ENCODE data around the gene STARD8.
"Not testable (repeated sequence)": the region's sequence is repeated elsewhere in the genome, so short reads cannot be mapped to it uniquely, and the experiment has no call there.

The STARD8 gene

DNA sequence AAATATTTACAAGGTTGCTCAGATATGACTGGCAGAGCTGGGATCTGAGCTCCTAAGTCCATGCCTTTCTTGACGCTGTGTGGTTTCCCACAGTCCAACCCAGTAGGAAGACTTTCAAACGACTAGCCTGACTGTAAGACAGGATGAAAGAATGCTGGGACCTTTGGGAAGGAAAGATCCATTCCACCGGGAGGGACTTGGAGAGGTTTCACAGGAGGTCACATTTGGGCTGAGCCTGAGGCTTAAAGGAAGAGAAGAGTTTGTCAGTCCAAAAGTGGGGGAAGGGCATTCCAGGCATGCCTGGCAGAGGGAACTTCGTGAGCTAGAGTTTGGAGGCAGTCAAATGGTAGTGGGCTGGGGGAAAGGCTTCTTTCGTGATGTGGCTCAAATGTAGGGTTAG is 1.5 kb downstream of the STARD8 start:
- no peak overlapping the region for H3K27ac ChIP-seq
- TF ChIP-seq, protein P1, sequence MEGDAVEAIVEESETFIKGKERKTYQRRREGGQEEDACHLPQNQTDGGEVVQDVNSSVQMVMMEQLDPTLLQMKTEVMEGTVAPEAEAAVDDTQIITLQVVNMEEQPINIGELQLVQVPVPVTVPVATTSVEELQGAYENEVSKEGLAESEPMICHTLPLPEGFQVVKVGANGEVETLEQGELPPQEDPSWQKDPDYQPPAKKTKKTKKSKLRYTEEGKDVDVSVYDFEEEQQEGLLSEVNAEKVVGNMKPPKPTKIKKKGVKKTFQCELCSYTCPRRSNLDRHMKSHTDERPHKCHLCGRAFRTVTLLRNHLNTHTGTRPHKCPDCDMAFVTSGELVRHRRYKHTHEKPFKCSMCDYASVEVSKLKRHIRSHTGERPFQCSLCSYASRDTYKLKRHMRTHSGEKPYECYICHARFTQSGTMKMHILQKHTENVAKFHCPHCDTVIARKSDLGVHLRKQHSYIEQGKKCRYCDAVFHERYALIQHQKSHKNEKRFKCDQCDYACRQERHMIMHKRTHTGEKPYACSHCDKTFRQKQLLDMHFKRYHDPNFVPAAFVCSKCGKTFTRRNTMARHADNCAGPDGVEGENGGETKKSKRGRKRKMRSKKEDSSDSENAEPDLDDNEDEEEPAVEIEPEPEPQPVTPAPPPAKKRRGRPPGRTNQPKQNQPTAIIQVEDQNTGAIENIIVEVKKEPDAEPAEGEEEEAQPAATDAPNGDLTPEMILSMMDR (IDR thresholded peaks at IDR 0.05): no peak
- TF ChIP-seq ZFX (IDR thresholded peaks at IDR 0.05; ENCODE audit: borderline replicate concordance): no peak

DNA sequence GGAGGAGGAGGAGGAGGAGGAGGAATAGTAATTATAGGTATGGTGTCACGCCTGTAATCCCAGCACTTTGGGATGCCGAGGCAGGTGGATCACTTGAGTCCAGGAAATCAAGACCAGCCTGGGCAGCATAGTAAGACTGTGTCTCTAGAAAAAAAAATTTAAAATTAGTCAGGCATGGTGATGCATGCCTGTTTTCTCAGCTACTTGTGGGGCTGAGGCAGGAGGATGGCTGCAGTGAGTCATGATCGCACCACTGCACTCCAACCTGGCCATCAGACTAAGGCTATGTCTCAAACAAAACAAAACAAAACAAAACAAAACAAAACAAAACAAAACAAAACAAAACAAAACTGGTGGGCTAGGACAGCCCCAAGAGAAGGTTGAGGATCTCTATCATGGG is 3.0 kb downstream of the STARD8 start:
- TF ChIP-seq ZFX (IDR thresholded peaks at IDR 0.05; ENCODE audit: borderline replicate concordance): no peak
- TF ChIP-seq, protein P1 (IDR thresholded peaks at IDR 0.05): no peak
- no peak overlapping the region for H3K27ac ChIP-seq

DNA sequence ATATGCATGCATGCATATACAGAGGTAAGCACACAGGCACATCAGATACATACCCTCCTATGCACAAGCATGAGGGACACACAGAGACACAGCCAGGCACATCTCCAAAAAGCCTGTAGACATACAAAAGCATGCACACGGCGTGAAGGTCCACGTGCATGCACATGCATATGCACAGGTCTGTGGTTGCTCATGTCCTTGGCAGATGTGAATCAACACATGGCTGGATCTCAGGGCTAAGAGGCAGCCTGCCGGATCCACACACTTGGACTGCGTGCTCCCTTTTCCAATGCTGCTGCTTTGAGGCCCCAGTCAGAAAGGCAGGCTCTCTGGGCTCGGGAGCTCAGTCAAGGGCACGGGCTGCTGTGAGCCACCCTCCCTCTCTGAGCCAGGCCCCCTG is 3.6 kb downstream of the STARD8 start:
- no peak overlapping the region for H3K27ac ChIP-seq
- no peak for TF ChIP-seq ZFX (IDR thresholded peaks at IDR 0.05; ENCODE audit: borderline replicate concordance)
- TF ChIP-seq, protein P1 (IDR thresholded peaks at IDR 0.05): no peak

DNA sequence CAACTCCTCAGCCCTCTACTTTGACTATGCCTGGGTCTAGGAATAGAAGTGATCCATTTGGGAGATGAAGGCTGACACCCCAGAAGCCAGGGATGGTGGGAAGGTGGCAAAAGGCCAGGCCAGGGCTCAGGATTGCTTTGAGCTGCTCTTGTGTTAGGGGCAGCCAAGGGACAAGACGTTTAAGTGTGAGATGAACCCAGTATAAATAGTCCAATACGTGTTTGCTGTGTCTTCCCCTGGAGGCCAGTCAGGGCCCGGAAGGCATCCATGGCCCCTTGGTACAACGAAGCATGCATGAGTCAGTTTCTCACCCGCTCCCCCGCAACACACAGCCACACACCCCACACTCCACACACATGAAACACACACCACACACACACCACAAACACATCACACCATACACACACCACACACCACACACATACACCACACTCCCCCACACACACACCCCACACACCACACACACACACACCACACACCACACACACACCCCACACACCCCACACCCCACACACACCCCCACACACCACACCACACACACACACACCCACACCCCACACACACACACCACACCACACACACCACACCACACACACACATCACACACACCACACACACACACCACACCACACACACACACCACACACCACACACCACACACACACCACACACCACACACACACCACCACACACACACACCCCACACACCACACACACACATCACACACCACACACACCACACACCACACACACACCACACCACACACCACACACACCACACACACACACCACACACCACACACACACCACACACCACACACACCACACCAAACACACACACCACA is 5.1 kb downstream of the STARD8 start:
- TF ChIP-seq ZFX (IDR thresholded peaks at IDR 0.05; ENCODE audit: borderline replicate concordance): no peak
- TF ChIP-seq, protein P1 (IDR thresholded peaks at IDR 0.05): no peak
- no peak overlapping the region for H3K27ac ChIP-seq

GRCh38 chrX:68654693-68655092 is 7.2 kb downstream of the STARD8 start:
- no peak overlapping the region for H3K27ac ChIP-seq
- no peak for TF ChIP-seq ZFX (IDR thresholded peaks at IDR 0.05; ENCODE audit: borderline replicate concordance)
- TF ChIP-seq, protein P1 (IDR thresholded peaks at IDR 0.05): no peak

GRCh38 chrX:68656473-68656872 is 9.0 kb downstream of the STARD8 start:
- H3K27ac ChIP-seq: not testable (repeated sequence)

DNA sequence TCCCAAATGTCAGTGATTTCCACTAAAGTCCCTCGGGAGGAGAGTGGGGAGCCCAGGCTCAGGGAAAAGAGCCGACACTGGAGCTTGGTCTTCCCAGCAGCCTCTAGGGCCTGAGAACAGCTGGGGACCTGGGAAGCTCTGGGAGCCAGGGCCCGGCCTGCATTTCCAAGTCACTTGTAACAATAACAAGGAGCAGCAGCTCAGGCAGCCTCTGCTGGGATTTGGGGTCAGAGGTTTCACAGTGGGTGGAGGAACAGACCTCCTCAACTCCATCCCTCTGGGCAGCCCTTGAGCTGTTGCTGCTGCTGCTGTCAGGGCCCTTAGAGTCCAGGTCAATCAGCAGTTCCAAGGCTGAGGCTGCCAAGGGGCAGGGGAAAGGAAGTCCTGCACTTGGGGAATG is 11.1 kb downstream of the STARD8 start:
- TF ChIP-seq, protein P1 (IDR thresholded peaks at IDR 0.05): no peak
- TF ChIP-seq ZFX (IDR thresholded peaks at IDR 0.05; ENCODE audit: borderline replicate concordance): no peak
- H3K27ac ChIP-seq: no peak overlapping the region

DNA sequence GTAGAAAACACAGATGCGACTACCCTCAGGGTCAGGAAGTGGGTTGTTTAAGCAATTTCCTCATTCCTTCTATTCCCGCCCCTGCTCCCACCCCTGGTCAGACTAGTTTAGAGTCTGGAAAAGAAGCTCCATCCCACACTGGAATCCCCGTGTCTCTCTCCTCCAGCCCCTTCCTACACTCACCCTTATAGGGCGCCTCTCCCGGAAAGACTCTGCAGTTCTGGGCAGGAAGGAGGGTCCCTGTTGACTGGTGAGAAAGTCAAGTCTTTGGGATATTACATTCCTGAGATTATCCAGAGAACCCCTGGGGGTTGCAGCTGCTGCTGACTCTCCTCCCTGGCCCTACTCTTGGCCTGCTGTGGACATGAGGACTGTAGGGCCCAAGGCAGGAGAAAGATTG is 11.9 kb downstream of the STARD8 start:
- no peak for TF ChIP-seq ZFX (IDR thresholded peaks at IDR 0.05; ENCODE audit: borderline replicate concordance)
- TF ChIP-seq, protein P1 (IDR thresholded peaks at IDR 0.05): no peak
- H3K27ac ChIP-seq: no peak overlapping the region
